Naive B cell (primary cell): Measurements from ENCODE around the gene PTGES. TPM values are rescaled to one million over a fixed set of nuclear protein-coding genes. Genes with fewer than 3 reads are reported as not detected.
"Not testable (repeated sequence)": the region's sequence is repeated elsewhere in the genome, so short reads cannot be mapped to it uniquely, and the experiment has no call there.

Experiments used
- ATAC-seq, 2 donors: fragments of 150-1000 bp; cut with Tn5 transposase; 2 replicates each; pipeline ENCODE4 v1.10.0; 2021; ENCODE audit warnings: low read depth in 2 of 2, mild to moderate bottlenecking in 2 of 2, moderate library complexity in 2 of 2
- DNase-seq: peaks from one replicate; pipeline ENCODE4 v3.0.0; 2022
- H3K27ac Mint-ChIP-seq, 6 donors: one replicate each; pipeline ENCODE4 v1.8.0; 2020 to 2022; ENCODE audit warnings: mild to moderate bottlenecking in 6 of 6, mixed read lengths in 6 of 6, moderate library complexity in 5 of 6, inconsistent platforms in 2 of 6
- H3K27me3 Mint-ChIP-seq, 3 donors: one replicate each; pipeline ENCODE4 v1.8.0; 2021 to 2022; ENCODE audit warnings: mixed read lengths in 3 of 3, mild to moderate bottlenecking in 1 of 3
- H3K36me3 Mint-ChIP-seq, 2 donors: one replicate each; pipeline ENCODE4 v1.8.0; 2020 to 2022; ENCODE audit warnings: mixed read lengths in 2 of 2, inconsistent platforms in 1 of 2, mild to moderate bottlenecking in 1 of 2
- H3K4me1 Mint-ChIP-seq, 3 donors: one replicate each; pipeline ENCODE4 v1.8.0; 2020 to 2022; ENCODE audit warnings: mixed read lengths in 3 of 3, inconsistent platforms in 1 of 3, mild to moderate bottlenecking in 1 of 3, moderate library complexity in 1 of 3
- H3K4me3 Mint-ChIP-seq, 8 donors: one replicate each; pipeline ENCODE4 v1.8.0; 2020 to 2022; ENCODE audit warnings: mild to moderate bottlenecking in 8 of 8, mixed read lengths in 8 of 8, moderate library complexity in 8 of 8, inconsistent platforms in 2 of 8
- H3K9me3 Mint-ChIP-seq, 7 donors: one replicate each; pipeline ENCODE4 v1.8.0; 2020 to 2022; ENCODE audit warnings: mixed read lengths in 7 of 7, mild to moderate bottlenecking in 5 of 7, inconsistent platforms in 2 of 7, moderate library complexity in 1 of 7
- polyA plus RNA-seq, 6 donors: library from polyadenylated mRNA; unstranded; fragments of 300-500 nt; fragmentation: Illumina TruSeq; gene quantifications; one replicate each; pipeline ENCODE4 v1.2.3, GENCODE V29; 2021; ENCODE audit warnings: low read depth in 6 of 6

Gene PTGES
- polyA plus RNA-seq, 6 donors from 2014 or later, result not detected

- no peaks in the 10 kb centered on the region for H3K36me3 Mint-ChIP-seq
- no peaks in the 10 kb centered on the region for H3K9me3 Mint-ChIP-seq
- peaks cover 10 to 37% (median 22%) of the 10 kb centered on the region in 3 donors for H3K27me3 Mint-ChIP-seq
- no peak overlapping the region for H3K4me3 Mint-ChIP-seq
- H3K4me1 Mint-ChIP-seq, result peaks cover 0 to 6% (median 0%) of the 10 kb centered on the region in 3 donors
- no peak for ATAC-seq
- H3K27ac Mint-ChIP-seq, result no peak overlapping the region
- DNase-seq, result no peak
Observed at GRCh38 chr9:129750013-129750638, 2.7 kb downstream of the PTGES start.

GRCh38 chr9:129749575-129749974 lies 3.3 kb downstream of the PTGES start:
- no peaks in the 10 kb centered on the region for H3K9me3 Mint-ChIP-seq
- DNase-seq, result no peak
- no peak overlapping the region for H3K27ac Mint-ChIP-seq
- H3K4me3 Mint-ChIP-seq, result no peak overlapping the region
- peaks cover 10 to 37% (median 22%) of the 10 kb centered on the region in 3 donors for H3K27me3 Mint-ChIP-seq
- H3K4me1 Mint-ChIP-seq, result peaks cover 0 to 6% (median 0%) of the 10 kb centered on the region in 3 donors
- H3K36me3 Mint-ChIP-seq, result no peaks in the 10 kb centered on the region
- no peak for ATAC-seq

GRCh38 chr9:129749052-129749451 lies 3.8 kb downstream of the PTGES start:
- Mint-ChIP-seq H3K27ac (peak overlapping the region in 1 of 6 donors; percentile 38), H3K27me3 (peaks cover 8 to 34% (median 22%) of the 10 kb centered on the region in 3 donors)
- H3K9me3 Mint-ChIP-seq, H3K4me1 Mint-ChIP-seq, H3K4me3 Mint-ChIP-seq, DNase-seq, H3K36me3 Mint-ChIP-seq, ATAC-seq: not testable (repeated sequence)

GRCh38 chr9:129748249-129748648 lies 4.6 kb downstream of the PTGES start:
- Mint-ChIP-seq H3K27me3 (peaks cover 0 to 26% (median 20%) of the 10 kb centered on the region in 3 donors), H3K36me3 (no peaks in the 10 kb centered on the region), H3K4me1 (peaks cover 0 to 6% (median 0%) of the 10 kb centered on the region in 3 donors), H3K4me3 (no peak overlapping the region), H3K9me3 (no peaks in the 10 kb centered on the region), H3K27ac (no peak overlapping the region)
- DNase-seq (no peak), ATAC-seq (no peak)

- Mint-ChIP-seq H3K27me3 (peaks cover 4 to 14% (median 8%) of the 10 kb centered on the region in 3 donors), H3K36me3 (no peaks in the 10 kb centered on the region), H3K4me1 (no peaks in the 10 kb centered on the region), H3K9me3 (no peaks in the 10 kb centered on the region), H3K27ac (peak overlapping the region in 2 of 6 donors; percentile 37 to 66), H3K4me3 (no peak overlapping the region)
- DNase-seq (no peak), ATAC-seq (no peak)
Observed at GRCh38 chr9:129746092-129746777, 6.6 kb downstream of the PTGES start.

GRCh38 chr9:129745200-129745599 lies 7.6 kb downstream of the PTGES start:
- Mint-ChIP-seq H3K4me1 (no peaks in the 10 kb centered on the region), H3K27ac (no peak overlapping the region), H3K4me3 (no peak overlapping the region), H3K36me3 (no peaks in the 10 kb centered on the region), H3K9me3 (no peaks in the 10 kb centered on the region), H3K27me3 (peaks cover 0 to 14% (median 4%) of the 10 kb centered on the region in 3 donors)
- DNase-seq, result no peak
- ATAC-seq, result no peak

- Mint-ChIP-seq H3K36me3 (no peaks in the 10 kb centered on the region), H3K9me3 (no peaks in the 10 kb centered on the region), H3K4me3 (no peak overlapping the region), H3K27ac (no peak overlapping the region), H3K27me3 (peaks cover 4 to 15% (median 14%) of the 10 kb centered on the region in 3 donors), H3K4me1 (peaks cover 5 to 13% (median 8%) of the 10 kb centered on the region in 3 donors)
- no peak for ATAC-seq
- no peak for DNase-seq
Observed at GRCh38 chr9:129740666-129741464, 12.0 kb downstream of the PTGES start.

GRCh38 chr9:129740174-129740573 lies 12.7 kb downstream of the PTGES start:
- peak overlapping the region in 1 of 8 donors; percentile 18 for H3K4me3 Mint-ChIP-seq
- DNase-seq (no peak), ATAC-seq (no peak)
- no peaks in the 10 kb centered on the region for H3K36me3 Mint-ChIP-seq
- peak overlapping the region in 1 of 6 donors; percentile 78 for H3K27ac Mint-ChIP-seq
- peaks cover 4 to 15% (median 14%) of the 10 kb centered on the region in 3 donors for H3K27me3 Mint-ChIP-seq
- H3K9me3 Mint-ChIP-seq, result no peaks in the 10 kb centered on the region
- peaks cover 5 to 13% (median 8%) of the 10 kb centered on the region in 3 donors for H3K4me1 Mint-ChIP-seq

GRCh38 chr9:129739432-129739831 lies 13.4 kb downstream of the PTGES start:
- peak overlapping the region in 3 of 8 donors; percentile 26 to 76 (median 49) for H3K4me3 Mint-ChIP-seq
- no peak for DNase-seq
- peak overlapping the region in 2 of 6 donors; percentile 28 to 65 for H3K27ac Mint-ChIP-seq
- no peaks in the 10 kb centered on the region for H3K36me3 Mint-ChIP-seq
- no peak for ATAC-seq
- no peaks in the 10 kb centered on the region for H3K9me3 Mint-ChIP-seq
- H3K4me1 Mint-ChIP-seq, result peaks cover 5 to 13% (median 8%) of the 10 kb centered on the region in 3 donors
- peaks cover 4 to 18% (median 17%) of the 10 kb centered on the region in 3 donors for H3K27me3 Mint-ChIP-seq

GRCh38 chr9:129737479-129738274 lies 15.2 kb downstream of the PTGES start:
- peaks cover 5 to 13% (median 8%) of the 10 kb centered on the region in 3 donors for H3K4me1 Mint-ChIP-seq
- DNase-seq, result peak; percentile 79
- H3K27me3 Mint-ChIP-seq, result peaks cover 2 to 29% (median 13%) of the 10 kb centered on the region in 3 donors
- ATAC-seq, result peak; percentile 88 to 89
- H3K36me3 Mint-ChIP-seq, result no peaks in the 10 kb centered on the region
- no peak overlapping the region for H3K27ac Mint-ChIP-seq
- H3K4me3 Mint-ChIP-seq, result peak overlapping the region; percentile 59 to 90 (median 80)
- H3K9me3 Mint-ChIP-seq, result no peaks in the 10 kb centered on the region

GRCh38 chr9:129736334-129736733 lies 16.5 kb downstream of the PTGES start:
- H3K36me3 Mint-ChIP-seq, result no peaks in the 10 kb centered on the region
- no peak for ATAC-seq
- DNase-seq, result no peak
- no peaks in the 10 kb centered on the region for H3K9me3 Mint-ChIP-seq
- H3K27me3 Mint-ChIP-seq, result peaks cover 0 to 38% (median 16%) of the 10 kb centered on the region in 3 donors
- no peak overlapping the region for H3K4me3 Mint-ChIP-seq
- H3K4me1 Mint-ChIP-seq, result peaks cover 5 to 16% (median 8%) of the 10 kb centered on the region in 3 donors
- no peak overlapping the region for H3K27ac Mint-ChIP-seq

GRCh38 chr9:129735546-129735945 lies 17.3 kb downstream of the PTGES start:
- Mint-ChIP-seq H3K36me3 (no peaks in the 10 kb centered on the region), H3K4me3 (no peak overlapping the region), H3K27ac (no peak overlapping the region), H3K4me1 (peaks cover 5 to 19% (median 8%) of the 10 kb centered on the region in 3 donors), H3K27me3 (peaks cover 0 to 41% (median 19%) of the 10 kb centered on the region in 3 donors), H3K9me3 (no peaks in the 10 kb centered on the region)
- DNase-seq (no peak), ATAC-seq (no peak)

- Mint-ChIP-seq H3K36me3 (no peaks in the 10 kb centered on the region), H3K4me3 (no peak overlapping the region), H3K27me3 (peaks cover 0 to 50% (median 28%) of the 10 kb centered on the region in 3 donors), H3K9me3 (no peaks in the 10 kb centered on the region), H3K4me1 (peaks cover 5 to 19% (median 8%) of the 10 kb centered on the region in 3 donors), H3K27ac (peak overlapping the region in 1 of 6 donors; percentile 86)
- no peak for ATAC-seq
- DNase-seq, result no peak
Observed at GRCh38 chr9:129733632-129733953, 19.2 kb downstream of the PTGES start.
